Thoracic aorta (tissue), 2 donors: ENCODE results near the gene MAP3K14. TPM values are rescaled to one million over a fixed set of nuclear protein-coding genes. Genes with fewer than 3 reads are reported as not detected.

Source experiments
- ATAC-seq: fragments of 150-250 bp; one replicate; pipeline ENCODE4 v1.8.0; 2017; ENCODE audit warnings: low read depth; ENCODE audit not compliant: insufficient number of reproducible peaks, low FRiP score
- DNase-seq: peaks from one replicate; pipeline ENCODE4 v3.0.0-alpha.2; 2020; ENCODE audit warnings: low spot score
- H3K27ac ChIP-seq, 2 donors: fragments of 200-600 bp; sonication (generic); 1 replicate in 1 of 2; 2 replicates in 1 of 2; pipeline ENCODE4 v1.5.1; 2016; ENCODE audit warnings: mild to moderate bottlenecking in 2 of 2, moderate library complexity in 2 of 2
- H3K27me3 ChIP-seq: fragments of 200-600 bp; sonication (generic); replicated peaks from 2 replicates; pipeline ENCODE4 v1.6.0; 2016; ENCODE audit warnings: mild to moderate bottlenecking; ENCODE audit not compliant: insufficient read depth
- H3K36me3 ChIP-seq: fragments of 200-600 bp; sonication (generic); one replicate; pipeline ENCODE4 v1.5.1; 2016
- H3K4me1 ChIP-seq, 2 donors: fragments of 200-600 bp; sonication (generic); 1 replicate in 1 of 2; 2 replicates in 1 of 2; pipeline versions ENCODE4 v1.5.1 to v1.6.0; 2016; ENCODE audit warnings: low read depth in 2 of 2, mild to moderate bottlenecking in 1 of 2; ENCODE audit not compliant: control insufficient read depth in 1 of 2
- H3K4me3 ChIP-seq: fragments of 200-600 bp; sonication (generic); 2 replicates; pipeline ENCODE4 v1.5.1; 2016; ENCODE audit warnings: mild to moderate bottlenecking
- H3K9me3 ChIP-seq: fragments of 200-600 bp; sonication (generic); 2 replicates; pipeline ENCODE4 v1.5.1; 2016
- total RNA-seq, 2 donors: library from RNA; depleted of rRNA; stranded (reverse); fragments of >200 nt; gene quantifications; one replicate each; pipeline versions ENCODE4 v1.1.0 to v1.2.3, GENCODE V29; 2016
- TF ChIP-seq, protein P1 (sequence below): fragments of 200-600 bp; sonication (generic); IDR thresholded peaks from one replicate; pipeline ENCODE4 v1.5.1; 2019; ENCODE audit warnings: antibody characterized with exemption

MAP3K14 gene
- total RNA-seq, 2 donors from 2014 or later: 10.1 to 10.7 TPM

DNA sequence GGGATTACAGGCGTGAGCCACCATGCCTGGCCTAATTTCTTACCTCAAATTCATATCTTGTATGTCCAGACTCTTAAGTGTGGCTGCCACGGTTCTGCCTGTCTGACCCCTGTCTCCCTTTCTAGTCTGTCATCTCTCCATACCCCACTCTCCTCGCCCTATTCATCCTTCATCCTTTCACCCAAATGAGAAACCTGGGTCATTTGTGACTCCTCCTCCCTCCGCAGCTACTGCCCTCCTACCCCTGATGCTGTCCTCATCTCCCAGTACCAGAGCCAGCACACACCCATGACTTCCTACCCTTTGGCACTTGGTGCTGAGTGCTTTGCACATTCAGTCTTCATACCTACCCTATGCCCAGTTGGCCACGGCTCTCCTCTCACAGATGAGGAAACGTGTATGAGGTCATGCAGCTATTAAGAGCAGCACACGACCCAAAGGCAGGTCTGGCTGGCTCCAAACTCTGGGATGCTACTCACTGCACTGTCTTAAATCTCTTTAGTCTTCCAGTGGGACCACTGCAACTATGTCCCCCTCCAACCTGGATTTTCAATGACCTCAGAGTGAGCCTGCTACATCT is 56.5 kb downstream of the MAP3K14 start:
- TF ChIP-seq, protein P1, sequence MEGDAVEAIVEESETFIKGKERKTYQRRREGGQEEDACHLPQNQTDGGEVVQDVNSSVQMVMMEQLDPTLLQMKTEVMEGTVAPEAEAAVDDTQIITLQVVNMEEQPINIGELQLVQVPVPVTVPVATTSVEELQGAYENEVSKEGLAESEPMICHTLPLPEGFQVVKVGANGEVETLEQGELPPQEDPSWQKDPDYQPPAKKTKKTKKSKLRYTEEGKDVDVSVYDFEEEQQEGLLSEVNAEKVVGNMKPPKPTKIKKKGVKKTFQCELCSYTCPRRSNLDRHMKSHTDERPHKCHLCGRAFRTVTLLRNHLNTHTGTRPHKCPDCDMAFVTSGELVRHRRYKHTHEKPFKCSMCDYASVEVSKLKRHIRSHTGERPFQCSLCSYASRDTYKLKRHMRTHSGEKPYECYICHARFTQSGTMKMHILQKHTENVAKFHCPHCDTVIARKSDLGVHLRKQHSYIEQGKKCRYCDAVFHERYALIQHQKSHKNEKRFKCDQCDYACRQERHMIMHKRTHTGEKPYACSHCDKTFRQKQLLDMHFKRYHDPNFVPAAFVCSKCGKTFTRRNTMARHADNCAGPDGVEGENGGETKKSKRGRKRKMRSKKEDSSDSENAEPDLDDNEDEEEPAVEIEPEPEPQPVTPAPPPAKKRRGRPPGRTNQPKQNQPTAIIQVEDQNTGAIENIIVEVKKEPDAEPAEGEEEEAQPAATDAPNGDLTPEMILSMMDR: no peak
- DNase-seq (no peak), ATAC-seq (no peak)
- Histone ChIP-seq H3K27ac (no peak overlapping the region), H3K4me3 (no peak overlapping the region), H3K4me1 (peaks cover 0 to 6% of the 10 kb centered on the region in 2 donors), H3K36me3 (peaks cover 7% of the 10 kb centered on the region), H3K9me3 (no peaks in the 10 kb centered on the region), H3K27me3 (no peaks in the 10 kb centered on the region)

DNA sequence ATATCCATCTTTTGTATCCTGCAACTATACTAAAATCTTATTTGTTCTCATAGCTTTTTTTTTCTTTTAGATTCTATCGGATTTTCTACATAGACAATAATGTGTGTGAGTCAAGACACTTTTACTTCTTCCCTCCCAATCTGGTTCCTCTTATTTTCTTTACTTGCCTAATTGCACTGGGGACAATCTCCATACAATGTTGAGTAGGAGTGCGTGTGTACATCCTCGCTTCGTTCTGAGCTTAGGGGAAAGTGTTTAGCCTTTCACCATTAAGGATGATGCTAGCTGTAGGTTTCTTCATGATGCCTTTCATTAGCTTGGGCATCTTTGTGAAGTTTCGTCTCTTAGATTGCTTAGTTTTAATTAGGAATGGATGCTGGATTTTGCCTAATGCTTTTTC is 57.8 kb downstream of the MAP3K14 start:
- Histone ChIP-seq H3K27ac (no peak overlapping the region), H3K4me1 (peaks cover 0 to 6% of the 10 kb centered on the region in 2 donors), H3K27me3 (no peaks in the 10 kb centered on the region), H3K36me3 (no peaks in the 10 kb centered on the region), H3K4me3 (no peak overlapping the region), H3K9me3 (no peaks in the 10 kb centered on the region)
- ATAC-seq (no peak), DNase-seq (no peak)
- TF ChIP-seq, protein P1: no peak

DNA sequence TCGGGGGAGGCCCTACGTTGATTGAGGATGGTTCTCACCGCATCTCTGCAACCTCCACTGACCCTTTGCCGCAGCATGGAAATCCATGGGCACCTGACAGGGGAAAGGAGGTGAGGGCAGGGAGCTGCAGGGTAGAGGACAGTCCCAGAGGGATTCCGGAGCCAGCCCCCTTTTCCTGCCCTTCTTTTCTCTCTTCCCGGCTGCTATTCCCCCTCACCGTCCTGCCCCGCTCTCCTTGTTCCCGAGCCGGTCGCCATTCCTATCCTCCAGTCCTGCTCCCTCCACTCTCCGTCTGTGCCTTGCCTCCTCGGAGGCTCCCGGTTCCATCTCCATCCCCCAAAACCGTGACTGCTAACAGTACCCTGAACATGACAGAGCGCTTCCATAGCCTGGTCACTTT is 59.7 kb downstream of the MAP3K14 start:
- Histone ChIP-seq H3K9me3 (no peaks in the 10 kb centered on the region), H3K4me3 (no peak overlapping the region), H3K27me3 (no peaks in the 10 kb centered on the region), H3K4me1 (peaks cover 0 to under 1% of the 10 kb centered on the region in 2 donors), H3K27ac (no peak overlapping the region), H3K36me3 (no peaks in the 10 kb centered on the region)
- TF ChIP-seq, protein P1: no peak
- DNase-seq: no peak
- no peak for ATAC-seq

DNA sequence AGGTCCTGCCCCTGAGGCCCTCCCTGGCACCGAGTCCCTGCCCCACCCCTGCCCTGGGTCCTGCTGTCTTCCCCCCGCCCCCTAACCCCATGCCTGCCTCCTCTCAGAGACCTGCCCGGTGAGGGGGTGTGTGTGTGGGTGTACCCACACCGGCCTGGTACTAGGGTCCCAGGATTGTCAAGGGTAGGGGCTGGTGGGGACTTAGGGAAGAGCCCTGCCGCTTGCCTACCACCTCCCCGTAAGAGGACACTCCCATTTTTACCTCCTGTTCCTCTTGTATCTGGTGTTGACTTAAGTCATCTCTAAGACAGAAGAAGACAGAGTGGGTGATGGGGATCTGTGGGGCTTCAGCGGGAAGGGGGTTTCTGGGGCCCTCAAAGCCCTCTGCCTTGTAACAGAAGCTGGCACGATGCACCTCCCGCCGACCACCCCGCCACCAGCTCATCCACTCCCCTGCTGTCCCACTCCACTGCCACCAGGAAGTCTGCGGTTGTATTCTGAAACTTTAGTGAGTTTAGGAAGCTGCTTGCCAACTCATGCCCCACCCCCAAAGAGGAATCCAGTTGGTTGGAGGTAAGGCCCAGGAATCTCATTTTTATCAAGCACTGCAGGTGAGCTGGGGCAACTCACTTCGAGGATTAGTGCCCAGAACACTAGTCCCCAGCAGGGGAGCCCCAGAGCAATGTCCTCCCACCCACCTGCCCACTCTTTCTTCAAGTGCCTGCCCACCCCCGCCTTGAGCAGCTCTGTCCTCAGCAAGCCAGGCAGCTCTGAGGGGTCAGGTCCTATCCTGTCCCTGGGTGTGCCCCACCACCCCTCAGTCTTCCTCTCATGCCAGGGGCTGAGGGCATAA is 60.5 kb downstream of the MAP3K14 start:
- Histone ChIP-seq H3K4me1 (no peaks in the 10 kb centered on the region), H3K9me3 (no peaks in the 10 kb centered on the region), H3K36me3 (no peaks in the 10 kb centered on the region), H3K27me3 (no peaks in the 10 kb centered on the region), H3K27ac (no peak overlapping the region), H3K4me3 (no peak overlapping the region)
- DNase-seq (no peak), ATAC-seq (no peak)
- TF ChIP-seq, protein P1: no peak

DNA sequence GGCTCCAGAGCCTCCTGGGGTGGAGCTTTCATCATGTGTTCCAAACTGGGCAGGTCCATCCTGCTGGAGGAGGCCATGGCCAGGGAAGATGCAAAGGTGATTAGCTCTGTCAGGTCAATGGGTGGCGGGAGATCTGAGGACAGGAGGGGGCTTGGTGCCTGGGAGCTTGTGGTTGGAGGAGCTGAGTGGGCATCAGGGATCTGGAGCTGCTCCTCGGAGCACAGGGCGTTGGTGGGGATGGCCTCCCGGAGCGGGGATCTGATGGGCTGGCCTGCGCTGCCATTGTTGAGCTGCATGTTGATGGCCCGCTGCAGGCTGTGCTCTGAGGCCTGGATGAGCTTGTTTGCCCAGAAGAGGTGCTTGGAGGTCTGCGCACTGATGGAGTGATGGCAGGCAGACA is 61.5 kb downstream of the MAP3K14 start:
- ATAC-seq: no peak
- Histone ChIP-seq H3K9me3 (no peaks in the 10 kb centered on the region), H3K4me3 (no peak overlapping the region), H3K4me1 (no peaks in the 10 kb centered on the region), H3K27me3 (no peaks in the 10 kb centered on the region), H3K27ac (no peak overlapping the region), H3K36me3 (no peaks in the 10 kb centered on the region)
- TF ChIP-seq, protein P1: no peak
- DNase-seq: no peak
